Stimulated activated CD8-positive, alpha-beta memory T cell treated with anti-CD3 and anti-CD28 coated beads, Interleukin-4, amount 100 ng/mL, for 4 hours (primary cell): Measurements from ENCODE around the gene PIGW.
A peak's percentile ranks its signal among the peaks of the same experiment; 100 is the strongest.
"Not testable (repeated sequence)": the region's sequence is repeated elsewhere in the genome, so short reads cannot be mapped to it uniquely, and the experiment has no call there.

Experiments used
- DNase-seq, 2 donors: peaks; one replicate each; pipeline ENCODE4 v3.0.0-alpha.2; 2020; ENCODE audit warnings: low read depth in 2 of 2, low spot score in 1 of 2

PIGW gene

GRCh38 chr17:36507266-36507665, 27.5 kb upstream of the PIGW start:
- no peak for DNase-seq

- not testable (repeated sequence) for DNase-seq
These were observed 26.3 kb upstream of the PIGW start for GRCh38 chr17:36508439-36508838.

GRCh38 chr17:36509272-36509985, 25.4 kb upstream of the PIGW start:
- DNase-seq: no peak

GRCh38 chr17:36510636-36511035, 24.2 kb upstream of the PIGW start:
- DNase-seq: no peak

- DNase-seq: no peak
These were observed 23.6 kb upstream of the PIGW start for GRCh38 chr17:36511216-36511615.

- DNase-seq: no peak
These were observed 22.1 kb upstream of the PIGW start for GRCh38 chr17:36512641-36513040.

- no peak for DNase-seq
These were observed 19.9 kb upstream of the PIGW start for GRCh38 chr17:36514856-36515255.

GRCh38 chr17:36515837-36516236, 18.9 kb upstream of the PIGW start:
- DNase-seq: no peak

GRCh38 chr17:36523113-36523512, 11.7 kb upstream of the PIGW start:
- DNase-seq: no peak

GRCh38 chr17:36524428-36524876, 10.3 kb upstream of the PIGW start:
- no peak for DNase-seq

GRCh38 chr17:36525113-36525512, 9.7 kb upstream of the PIGW start:
- DNase-seq: no peak

GRCh38 chr17:36525888-36526287, 8.9 kb upstream of the PIGW start:
- DNase-seq: no peak

GRCh38 chr17:36527621-36528250, 7.1 kb upstream of the PIGW start:
- DNase-seq: no peak

GRCh38 chr17:36529121-36529520, 5.7 kb upstream of the PIGW start:
- no peak for DNase-seq

GRCh38 chr17:36532435-36532975, 2.3 kb upstream of the PIGW start:
- DNase-seq: no peak

GRCh38 chr17:36533935-36534839, 600 bp upstream of the PIGW start:
- DNase-seq: peak in 1 of 2 donors; percentile 22

- DNase-seq: no peak
These were observed 888 bp downstream of the PIGW start for GRCh38 chr17:36535669-36536081.

- no peak for DNase-seq
These were observed 5.9 kb downstream of the PIGW start for GRCh38 chr17:36540696-36541095.

GRCh38 chr17:36542755-36543154, 8.0 kb downstream of the PIGW start:
- no peak for DNase-seq

GRCh38 chr17:36544044-36544306, 9.2 kb downstream of the PIGW start:
- no peak for DNase-seq

GRCh38 chr17:36544307-36545076, 9.7 kb downstream of the PIGW start, which contains the start of gene GGNBP2:
TSS of gene GGNBP2 (plus strand) at chr17:36544919. CDS start at chr17:36545725, 806 bp downstream.
- peak; percentile 70 to 80 for DNase-seq
